Neural progenitor cell (in vitro differentiated cells): Measurements from ENCODE around the gene MVD. TPM values are rescaled to one million over a fixed set of nuclear protein-coding genes. Genes with fewer than 3 reads are reported as not detected.
A peak's percentile ranks its signal among the peaks of the same experiment; 100 is the strongest.

Source experiments
- DNase-seq: peaks from one replicate; pipeline ENCODE4 v3.0.0-alpha.2; 2016; ENCODE audit warnings: low spot score
- H2AFZ ChIP-seq: fragments of 200-600 bp; sonication (generic); replicated peaks from 2 replicates; pipeline ENCODE4 v1.6.1; 2016; ENCODE audit warnings: antibody characterized with exemption
- H3F3A ChIP-seq: fragments of 200-600 bp; sonication (generic); 2 replicates; pipeline ENCODE4 v1.6.1; 2016; ENCODE audit warnings: antibody characterized with exemption, low read depth
- H3K27ac ChIP-seq: fragments of 200-600 bp; sonication (generic); 2 replicates; pipeline ENCODE4 v1.5.1; 2016; ENCODE audit warnings: mild to moderate bottlenecking
- H3K27me3 ChIP-seq: fragments of 200-600 bp; sonication (generic); 2 replicates; pipeline ENCODE4 v1.6.1; 2016; ENCODE audit warnings: mild to moderate bottlenecking, moderate library complexity
- H3K36me3 ChIP-seq: fragments of 200-600 bp; sonication (generic); 2 replicates; pipeline ENCODE4 v1.5.1; 2016
- H3K4me1 ChIP-seq: fragments of 200-600 bp; sonication (generic); 2 replicates; pipeline ENCODE4 v1.6.1; 2016; ENCODE audit warnings: mixed run types
- H3K4me2 ChIP-seq: fragments of 200-600 bp; sonication (generic); 2 replicates; pipeline ENCODE4 v1.6.1; 2016
- H3K4me3 ChIP-seq: fragments of 200-600 bp; sonication (generic); 2 replicates; pipeline ENCODE4 v1.5.1; 2016
- H3K79me2 ChIP-seq: fragments of 200-600 bp; sonication (generic); 2 replicates; pipeline ENCODE4 v1.6.1; 2016; ENCODE audit warnings: low read depth
- H3K9ac ChIP-seq: fragments of 200-600 bp; sonication (generic); 2 replicates; pipeline ENCODE4 v1.6.1; 2016
- H3K9me3 ChIP-seq: fragments of 200-600 bp; sonication (generic); 2 replicates; pipeline ENCODE4 v1.5.1; 2016; ENCODE audit warnings: low read depth
- H4K20me1 ChIP-seq: fragments of 200-600 bp; sonication (generic); 2 replicates; pipeline ENCODE4 v1.6.1; 2016; ENCODE audit warnings: low read depth
- H3K27ac Mint-ChIP-seq: 3 replicates; pipeline ENCODE4 v1.8.0; 2021; ENCODE audit warnings: mixed read lengths
- H3K27me3 Mint-ChIP-seq: 2 replicates; pipeline ENCODE4 v1.8.0; 2022; ENCODE audit warnings: low read depth, mild to moderate bottlenecking, inconsistent platforms, moderate library complexity, mixed read lengths; ENCODE audit not compliant: insufficient read depth
- H3K36me3 Mint-ChIP-seq: 3 replicates; pipeline ENCODE4 v1.8.0; 2021; ENCODE audit warnings: mixed read lengths
- H3K4me1 Mint-ChIP-seq: 3 replicates; pipeline ENCODE4 v1.8.0; 2021; ENCODE audit warnings: mixed read lengths
- H3K4me3 Mint-ChIP-seq: 3 replicates; pipeline ENCODE4 v1.8.0; 2021; ENCODE audit warnings: mild to moderate bottlenecking, moderate library complexity, mixed read lengths
- H3K9me3 Mint-ChIP-seq: 3 replicates; pipeline ENCODE4 v1.8.0; 2020; ENCODE audit warnings: mixed read lengths
- EZH2 ChIP-seq: fragments of 200-600 bp; sonication (generic); IDR thresholded peaks from 2 replicates; pipeline ENCODE4 v1.6.1; 2017; ENCODE audit warnings: antibody characterized with exemption, mild to moderate bottlenecking, moderate library complexity
- EZH2phosphoT487 ChIP-seq: fragments of 200-600 bp; sonication (generic); IDR thresholded peaks from 2 replicates; pipeline ENCODE4 v1.6.1; 2017; ENCODE audit warnings: antibody characterized with exemption
- total RNA-seq: library from RNA; depleted of rRNA; stranded (reverse); fragments of >200 nt; gene quantifications from 2 replicates; pipeline ENCODE4 v1.2.3, GENCODE V29; 2015; ENCODE audit warnings: low replicate concordance
- TF ChIP-seq, protein P1 (sequence below): fragments of 200-600 bp; sonication (generic); IDR thresholded peaks from 2 replicates; pipeline ENCODE4 v1.5.1; 2017; ENCODE audit warnings: antibody characterized with exemption, mild to moderate bottlenecking

MVD gene
- total RNA-seq, 1 donor from 2014 or later = 12.7 TPM

DNA sequence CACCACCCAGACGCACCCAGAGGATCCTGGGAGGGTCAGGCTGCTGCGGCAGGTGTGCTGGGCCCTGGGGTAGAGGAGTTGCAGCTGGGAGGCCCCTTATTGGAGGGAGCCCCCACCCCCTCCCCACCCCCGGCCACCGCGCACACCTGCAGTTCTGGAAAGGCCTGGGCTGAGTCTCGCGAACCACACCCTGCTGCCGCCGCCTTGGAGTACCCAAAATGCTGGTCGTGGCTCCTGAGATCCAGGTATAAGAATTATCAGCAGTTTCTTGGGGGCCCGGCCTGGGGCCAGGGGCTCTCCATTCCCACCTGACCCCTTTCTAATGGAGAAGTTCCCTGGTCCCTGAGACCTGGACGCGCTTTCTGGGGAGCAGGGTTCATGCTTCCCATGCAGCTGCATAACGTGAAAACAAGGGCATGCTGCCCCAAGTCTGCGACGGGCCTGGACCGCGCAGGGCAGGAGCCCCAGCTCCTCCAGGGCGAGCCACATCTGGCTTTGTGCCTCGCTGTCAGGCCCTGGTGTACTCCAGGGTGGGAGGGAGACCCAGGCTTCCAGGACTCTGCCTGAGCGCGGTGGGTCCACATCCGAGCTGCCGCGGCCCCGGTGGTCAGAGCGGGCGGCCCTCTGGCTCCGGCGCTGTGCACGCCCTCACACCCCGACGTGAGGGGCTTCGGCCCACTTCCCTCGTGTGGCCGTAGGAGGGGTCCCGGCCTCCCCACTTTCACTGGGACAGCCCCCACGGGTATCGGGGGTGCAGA, 30.7 kb upstream of the MVD start:
- H3K36me3 Mint-ChIP-seq = no peaks in the 10 kb centered on the region
- Histone ChIP-seq H2AFZ (no peak overlapping the region), H3K4me2 (no peak overlapping the region), H3F3A (no peaks in the 10 kb centered on the region), H3K9me3 (no peaks in the 10 kb centered on the region), H3K79me2 (no peaks in the 10 kb centered on the region), H3K27me3 (peaks cover 9% of the 10 kb centered on the region), H3K36me3 (no peaks in the 10 kb centered on the region), H3K4me3 (no peak overlapping the region), H3K9ac (no peak overlapping the region), H3K27ac (no peak overlapping the region), H4K20me1 (no peaks in the 10 kb centered on the region), H3K4me1 (no peaks in the 10 kb centered on the region)
- no peak for TF ChIP-seq EZH2
- TF ChIP-seq, protein P1, sequence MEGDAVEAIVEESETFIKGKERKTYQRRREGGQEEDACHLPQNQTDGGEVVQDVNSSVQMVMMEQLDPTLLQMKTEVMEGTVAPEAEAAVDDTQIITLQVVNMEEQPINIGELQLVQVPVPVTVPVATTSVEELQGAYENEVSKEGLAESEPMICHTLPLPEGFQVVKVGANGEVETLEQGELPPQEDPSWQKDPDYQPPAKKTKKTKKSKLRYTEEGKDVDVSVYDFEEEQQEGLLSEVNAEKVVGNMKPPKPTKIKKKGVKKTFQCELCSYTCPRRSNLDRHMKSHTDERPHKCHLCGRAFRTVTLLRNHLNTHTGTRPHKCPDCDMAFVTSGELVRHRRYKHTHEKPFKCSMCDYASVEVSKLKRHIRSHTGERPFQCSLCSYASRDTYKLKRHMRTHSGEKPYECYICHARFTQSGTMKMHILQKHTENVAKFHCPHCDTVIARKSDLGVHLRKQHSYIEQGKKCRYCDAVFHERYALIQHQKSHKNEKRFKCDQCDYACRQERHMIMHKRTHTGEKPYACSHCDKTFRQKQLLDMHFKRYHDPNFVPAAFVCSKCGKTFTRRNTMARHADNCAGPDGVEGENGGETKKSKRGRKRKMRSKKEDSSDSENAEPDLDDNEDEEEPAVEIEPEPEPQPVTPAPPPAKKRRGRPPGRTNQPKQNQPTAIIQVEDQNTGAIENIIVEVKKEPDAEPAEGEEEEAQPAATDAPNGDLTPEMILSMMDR = no peak
- no peak for TF ChIP-seq EZH2phosphoT487
- no peak overlapping the region for H3K27ac Mint-ChIP-seq
- no peaks in the 10 kb centered on the region for H3K4me1 Mint-ChIP-seq
- DNase-seq = no peak
- no peaks in the 10 kb centered on the region for H3K9me3 Mint-ChIP-seq
- H3K4me3 Mint-ChIP-seq = no peak overlapping the region
- peaks cover 9% of the 10 kb centered on the region for H3K27me3 Mint-ChIP-seq

- Histone ChIP-seq H3K9me3 (no peaks in the 10 kb centered on the region), H3K4me1 (peaks cover 3% of the 10 kb centered on the region), H2AFZ (no peak overlapping the region), H3K79me2 (no peaks in the 10 kb centered on the region), H3F3A (no peaks in the 10 kb centered on the region), H4K20me1 (no peaks in the 10 kb centered on the region), H3K9ac (peak overlapping the region; percentile 9), H3K27ac (no peak overlapping the region), H3K4me3 (no peak overlapping the region), H3K27me3 (peaks cover 16% of the 10 kb centered on the region), H3K36me3 (no peaks in the 10 kb centered on the region), H3K4me2 (no peak overlapping the region)
- no peak overlapping the region for H3K4me3 Mint-ChIP-seq
- TF ChIP-seq, protein P1 = no peak
- TF ChIP-seq EZH2 = no peak
- TF ChIP-seq EZH2phosphoT487 = no peak
- no peak for DNase-seq
- H3K9me3 Mint-ChIP-seq = no peaks in the 10 kb centered on the region
- no peak overlapping the region for H3K27ac Mint-ChIP-seq
- H3K36me3 Mint-ChIP-seq = no peaks in the 10 kb centered on the region
- no peaks in the 10 kb centered on the region for H3K4me1 Mint-ChIP-seq
- peaks cover 14% of the 10 kb centered on the region for H3K27me3 Mint-ChIP-seq
Observed at GRCh38 chr16:88692861-88693260, 30.0 kb upstream of the MVD start.

DNA sequence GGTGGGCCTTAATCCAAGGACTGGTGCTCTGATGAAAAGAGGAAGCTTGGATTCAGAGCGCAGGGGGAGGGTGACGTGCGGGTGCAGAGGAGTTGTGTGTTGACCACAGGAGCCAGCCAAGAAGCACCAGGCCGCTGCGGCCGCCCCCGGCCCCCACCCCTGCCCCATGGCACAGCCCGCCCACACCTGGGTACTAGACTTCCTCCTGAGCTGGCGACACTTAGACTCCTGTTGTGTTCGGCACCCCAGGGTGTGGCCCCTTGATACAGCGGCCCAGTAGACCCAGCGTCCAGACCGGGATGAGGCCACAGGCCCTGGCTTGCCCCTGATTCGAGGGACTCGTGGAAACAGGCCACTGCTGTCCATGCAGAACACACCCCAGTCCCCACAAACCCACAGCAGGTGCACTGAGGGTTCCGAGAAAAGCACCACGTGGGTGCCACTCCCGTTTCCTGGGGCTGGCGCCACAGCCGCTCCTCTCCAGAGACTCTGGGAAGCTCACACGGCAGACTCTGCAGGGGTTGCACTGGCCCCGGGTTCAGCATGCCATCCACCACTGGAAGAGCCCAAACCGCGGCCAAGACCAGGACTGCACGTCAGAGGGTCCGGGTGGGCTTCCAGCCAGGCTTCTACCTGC, 29.2 kb upstream of the MVD start:
- TF ChIP-seq EZH2phosphoT487 = no peak
- TF ChIP-seq, protein P1 = no peak
- no peak for TF ChIP-seq EZH2
- Histone ChIP-seq H3K4me1 (peaks cover 3% of the 10 kb centered on the region), H2AFZ (no peak overlapping the region), H3K4me2 (no peak overlapping the region), H3K36me3 (no peaks in the 10 kb centered on the region), H3K4me3 (no peak overlapping the region), H3K27ac (no peak overlapping the region), H3K27me3 (peaks cover 24% of the 10 kb centered on the region), H4K20me1 (peaks cover 3% of the 10 kb centered on the region), H3K9ac (no peak overlapping the region), H3K79me2 (no peaks in the 10 kb centered on the region), H3F3A (peaks cover 5% of the 10 kb centered on the region), H3K9me3 (no peaks in the 10 kb centered on the region)
- Mint-ChIP-seq H3K27me3 (peaks cover 18% of the 10 kb centered on the region), H3K36me3 (no peaks in the 10 kb centered on the region), H3K4me3 (no peak overlapping the region), H3K27ac (no peak overlapping the region), H3K9me3 (no peaks in the 10 kb centered on the region), H3K4me1 (no peaks in the 10 kb centered on the region)
- no peak for DNase-seq
